Activated CD4-positive, alpha-beta T cell treated with anti-CD3 and anti-CD28 coated beads, Interleukin-2, amount 10 ng/mL, durations not matched to agents 7 days and 5 days (primary cell): ENCODE measurements around the gene RABL2B. TPM values are rescaled to one million over a fixed set of nuclear protein-coding genes. Genes with fewer than 3 reads are reported as not detected.

Experiments used
- CTCF ChIA-PET: fragments of 350-600 bp; sonication (Branson Sonifier 250); formaldehyde crosslinking; loops from one replicate; lab custom pipeline; 2021; ENCODE audit warnings: antibody characterized with exemption; lab: Charles Lee
- POLR2A ChIA-PET: fragments of 350-600 bp; sonication (Branson Sonifier 250); formaldehyde crosslinking; loops from one replicate; lab custom pipeline; 2021; ENCODE audit warnings: antibody characterized with exemption; lab: Charles Lee
- DNase-seq: peaks from one replicate; pipeline ENCODE4 v3.0.0-alpha.2; 2020
- H3K27ac Mint-ChIP-seq: one replicate; pipeline ENCODE4 v1.8.0; 2021; ENCODE audit warnings: mild to moderate bottlenecking, moderate library complexity, mixed read lengths
- H3K27me3 Mint-ChIP-seq: one replicate; pipeline ENCODE4 v1.8.0; 2021; ENCODE audit warnings: mixed read lengths
- H3K36me3 Mint-ChIP-seq: one replicate; pipeline ENCODE4 v1.8.0; 2021; ENCODE audit warnings: low read depth, mixed read lengths
- H3K4me1 Mint-ChIP-seq: one replicate; pipeline ENCODE4 v1.8.0; 2021; ENCODE audit warnings: mixed read lengths
- H3K4me3 Mint-ChIP-seq: one replicate; pipeline ENCODE4 v1.8.0; 2021; ENCODE audit warnings: mild to moderate bottlenecking, moderate library complexity, mixed read lengths
- H3K9me3 Mint-ChIP-seq: one replicate; pipeline ENCODE4 v1.8.0; 2021; ENCODE audit warnings: mixed read lengths
- total RNA-seq, 2 experiments: library from RNA; stranded (reverse); gene quantifications; one replicate each; pipeline ENCODE4 v1.2.3, GENCODE V29; 2021

The RABL2B gene
- total RNA-seq, 2 experiments from 2014 or later = 28.2 to 29.0 TPM

DNA sequence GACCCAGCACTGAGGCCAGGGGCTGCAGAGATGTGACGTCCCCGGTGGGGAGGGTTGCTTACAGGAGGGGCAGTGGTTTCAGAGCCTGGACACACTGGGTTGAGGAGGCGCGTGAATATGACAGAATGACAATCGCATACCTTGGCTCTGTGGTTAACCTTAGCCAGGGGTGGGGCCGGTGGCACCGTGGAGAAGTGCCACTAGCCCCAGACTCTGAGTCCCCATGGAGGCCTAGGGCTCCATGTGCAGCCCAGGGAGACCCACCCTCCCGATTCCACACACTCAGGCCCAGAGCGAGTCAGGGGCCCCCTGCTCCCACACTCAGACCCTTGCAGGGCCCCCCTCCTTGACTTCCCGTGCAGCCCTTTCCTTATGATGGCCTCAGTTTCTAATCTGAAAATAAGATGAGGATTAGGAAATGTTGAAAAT is 49.1 kb downstream of the RABL2B start:
- ChIA-PET CTCF (no interaction called here), POLR2A (no interaction called here)
- Mint-ChIP-seq H3K27ac (no peak overlapping the region), H3K4me1 (peaks cover 2% of the 10 kb centered on the region), H3K36me3 (no peaks in the 10 kb centered on the region), H3K9me3 (no peaks in the 10 kb centered on the region), H3K4me3 (no peak overlapping the region), H3K27me3 (no peaks in the 10 kb centered on the region)
- no peak for DNase-seq

DNA sequence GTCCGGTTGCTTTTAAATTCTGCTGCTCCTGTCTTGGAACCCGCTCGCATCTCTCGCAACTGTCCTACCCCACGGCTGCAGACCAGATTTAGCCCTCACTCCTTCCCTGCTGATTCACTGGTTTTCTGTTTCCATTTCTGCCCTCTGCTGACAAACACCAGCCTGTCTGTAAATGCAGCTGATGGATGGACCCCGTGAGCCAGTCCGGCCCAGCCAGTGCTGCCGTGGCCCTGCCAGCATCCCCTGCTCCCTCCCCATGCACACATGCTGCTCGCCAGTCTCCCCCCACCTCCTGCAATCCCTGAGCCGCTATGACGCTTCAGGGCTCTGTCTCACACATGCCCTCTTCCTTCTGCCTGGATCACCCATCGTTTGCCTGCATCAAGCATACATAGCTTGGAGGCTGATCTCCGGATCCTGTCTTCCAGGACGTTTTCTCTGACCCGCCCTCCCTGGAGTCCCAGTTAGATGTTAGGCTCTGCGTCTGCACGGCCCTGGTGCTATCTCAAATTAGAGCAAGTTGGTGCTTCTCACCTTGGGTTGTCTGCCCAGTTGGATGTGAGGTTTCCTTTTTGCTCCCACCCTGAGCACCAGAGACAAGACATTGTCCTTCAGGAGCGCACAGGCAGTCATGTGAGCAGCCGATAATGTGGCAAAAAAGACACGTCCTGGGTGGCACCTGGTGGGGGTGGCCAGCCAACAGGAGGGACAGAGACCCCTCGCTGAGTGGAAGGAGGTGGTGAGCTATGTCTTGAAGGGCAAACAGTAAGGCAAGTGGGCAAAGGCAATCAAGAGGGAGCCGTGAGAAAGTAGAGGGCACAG is 49.7 kb downstream of the RABL2B start:
- H3K27ac Mint-ChIP-seq = no peak overlapping the region
- H3K27me3 Mint-ChIP-seq = no peaks in the 10 kb centered on the region
- no peaks in the 10 kb centered on the region for H3K9me3 Mint-ChIP-seq
- ChIA-PET POLR2A (no interaction called here), CTCF (no interaction called here)
- peaks cover 2% of the 10 kb centered on the region for H3K4me1 Mint-ChIP-seq
- no peaks in the 10 kb centered on the region for H3K36me3 Mint-ChIP-seq
- DNase-seq = no peak
- H3K4me3 Mint-ChIP-seq = no peak overlapping the region

DNA sequence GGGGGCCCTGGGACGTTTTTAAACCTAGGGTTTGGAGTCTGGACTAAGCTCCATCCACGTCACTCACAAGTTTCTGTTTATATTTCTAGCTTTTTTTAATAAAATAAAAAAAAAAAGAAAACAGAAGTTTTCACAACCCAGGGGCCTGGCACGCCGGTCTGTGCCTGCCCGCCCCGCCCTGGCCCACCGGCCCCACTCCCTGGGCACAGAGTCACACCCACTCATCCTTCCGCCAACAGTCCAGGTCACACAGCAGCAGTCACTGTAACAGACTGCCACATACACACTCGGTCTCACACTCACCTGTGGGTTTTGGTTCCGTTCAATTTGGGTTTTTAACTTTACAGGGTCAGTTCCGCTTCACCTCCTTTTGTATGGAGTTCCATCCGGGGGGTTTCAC is 50.8 kb downstream of the RABL2B start:
- POLR2A ChIA-PET = no interaction called here
- DNase-seq = no peak
- H3K4me3 Mint-ChIP-seq = no peak overlapping the region
- no peaks in the 10 kb centered on the region for H3K9me3 Mint-ChIP-seq
- CTCF ChIA-PET = no interaction called here
- no peaks in the 10 kb centered on the region for H3K27me3 Mint-ChIP-seq
- H3K36me3 Mint-ChIP-seq = no peaks in the 10 kb centered on the region
- peaks cover 2% of the 10 kb centered on the region for H3K4me1 Mint-ChIP-seq
- no peak overlapping the region for H3K27ac Mint-ChIP-seq

DNA sequence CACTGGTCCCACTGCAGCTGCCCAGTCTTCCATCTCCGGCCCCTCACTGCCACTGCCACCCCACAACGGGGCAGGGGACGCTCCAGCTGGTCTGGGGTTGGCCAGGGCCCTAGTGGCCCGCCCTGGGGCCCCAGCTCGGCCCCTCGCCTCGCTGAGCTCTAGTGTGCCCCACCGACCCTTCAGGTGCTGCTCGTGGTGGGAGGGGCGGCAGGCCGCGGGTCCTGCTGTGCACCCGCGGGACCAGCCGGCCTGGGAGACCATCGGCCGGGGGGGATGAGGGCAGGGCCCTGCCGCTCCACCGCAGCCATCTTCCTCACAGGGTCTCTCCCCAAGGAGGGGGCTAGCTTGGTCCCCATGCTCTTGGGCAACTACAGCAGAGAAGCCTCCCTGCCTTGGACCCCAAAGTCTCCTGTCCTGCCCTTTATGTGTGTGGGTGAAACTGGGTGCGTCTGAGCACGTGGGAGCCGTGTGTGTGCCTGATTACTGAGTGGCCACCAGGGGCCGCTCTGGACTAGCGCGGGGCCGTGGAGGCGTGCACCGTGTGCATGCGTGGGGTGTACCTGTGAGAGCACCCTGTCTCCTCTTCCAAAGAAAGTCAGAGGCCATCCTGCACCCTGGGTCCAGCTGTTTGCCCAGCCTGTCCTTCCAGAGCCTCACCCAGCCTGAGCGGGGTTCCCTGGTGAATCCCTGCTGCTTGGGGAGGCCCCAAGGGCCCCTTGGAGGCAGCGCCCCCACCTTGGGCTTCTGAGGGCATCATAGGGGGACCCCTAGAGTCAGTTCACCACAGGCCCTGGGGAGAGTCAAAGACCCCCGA is 51.4 kb downstream of the RABL2B start:
- Mint-ChIP-seq H3K36me3 (no peaks in the 10 kb centered on the region), H3K9me3 (no peaks in the 10 kb centered on the region), H3K27ac (no peak overlapping the region), H3K27me3 (no peaks in the 10 kb centered on the region), H3K4me3 (no peak overlapping the region), H3K4me1 (peaks cover 2% of the 10 kb centered on the region)
- ChIA-PET CTCF (interaction anchor here (1.5 kb wide), 1 partner anchor 10 kb away, joined by 5 read pairs; no protein-coding TSS in a partner anchor), POLR2A (no interaction called here)
- peak; percentile 57 for DNase-seq

DNA sequence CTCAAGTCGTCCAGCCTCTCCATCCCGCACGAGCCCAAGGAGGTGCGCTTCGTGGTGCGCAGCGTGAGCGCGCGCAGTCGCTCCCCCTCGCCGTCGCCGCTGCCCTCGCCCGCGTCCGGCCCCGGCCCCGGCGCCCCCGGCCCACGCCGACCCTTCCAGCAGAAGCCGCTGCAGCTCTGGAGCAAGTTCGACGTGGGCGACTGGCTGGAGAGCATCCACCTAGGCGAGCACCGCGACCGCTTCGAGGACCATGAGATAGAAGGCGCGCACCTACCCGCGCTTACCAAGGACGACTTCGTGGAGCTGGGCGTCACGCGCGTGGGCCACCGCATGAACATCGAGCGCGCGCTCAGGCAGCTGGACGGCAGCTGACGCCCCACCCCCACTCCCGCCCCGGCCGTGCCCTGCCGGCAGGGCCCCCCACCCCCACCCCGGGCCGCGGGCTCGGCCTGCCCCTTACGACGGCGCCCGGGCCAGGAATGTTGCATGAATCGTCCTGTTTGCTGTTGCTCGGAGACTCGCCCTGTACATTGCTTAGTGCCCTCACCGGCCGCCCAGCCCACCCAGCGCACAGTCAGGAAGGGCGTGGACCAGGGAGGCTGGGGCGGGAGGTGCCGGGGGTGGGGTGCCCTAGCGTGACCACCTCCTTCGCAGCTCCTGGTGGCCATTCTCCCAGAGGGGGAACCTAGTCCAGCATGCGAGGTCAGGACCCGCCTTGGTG is 52.3 kb downstream of the RABL2B start:
- H3K27ac Mint-ChIP-seq = no peak overlapping the region
- no peak for DNase-seq
- ChIA-PET POLR2A (no interaction called here), CTCF (interaction anchor here (1.5 kb wide), 1 partner anchor 9 kb away, joined by 5 read pairs; no protein-coding TSS in a partner anchor)
- H3K9me3 Mint-ChIP-seq = no peaks in the 10 kb centered on the region
- peaks cover 2% of the 10 kb centered on the region for H3K4me1 Mint-ChIP-seq
- no peaks in the 10 kb centered on the region for H3K36me3 Mint-ChIP-seq
- no peak overlapping the region for H3K4me3 Mint-ChIP-seq
- no peaks in the 10 kb centered on the region for H3K27me3 Mint-ChIP-seq

DNA sequence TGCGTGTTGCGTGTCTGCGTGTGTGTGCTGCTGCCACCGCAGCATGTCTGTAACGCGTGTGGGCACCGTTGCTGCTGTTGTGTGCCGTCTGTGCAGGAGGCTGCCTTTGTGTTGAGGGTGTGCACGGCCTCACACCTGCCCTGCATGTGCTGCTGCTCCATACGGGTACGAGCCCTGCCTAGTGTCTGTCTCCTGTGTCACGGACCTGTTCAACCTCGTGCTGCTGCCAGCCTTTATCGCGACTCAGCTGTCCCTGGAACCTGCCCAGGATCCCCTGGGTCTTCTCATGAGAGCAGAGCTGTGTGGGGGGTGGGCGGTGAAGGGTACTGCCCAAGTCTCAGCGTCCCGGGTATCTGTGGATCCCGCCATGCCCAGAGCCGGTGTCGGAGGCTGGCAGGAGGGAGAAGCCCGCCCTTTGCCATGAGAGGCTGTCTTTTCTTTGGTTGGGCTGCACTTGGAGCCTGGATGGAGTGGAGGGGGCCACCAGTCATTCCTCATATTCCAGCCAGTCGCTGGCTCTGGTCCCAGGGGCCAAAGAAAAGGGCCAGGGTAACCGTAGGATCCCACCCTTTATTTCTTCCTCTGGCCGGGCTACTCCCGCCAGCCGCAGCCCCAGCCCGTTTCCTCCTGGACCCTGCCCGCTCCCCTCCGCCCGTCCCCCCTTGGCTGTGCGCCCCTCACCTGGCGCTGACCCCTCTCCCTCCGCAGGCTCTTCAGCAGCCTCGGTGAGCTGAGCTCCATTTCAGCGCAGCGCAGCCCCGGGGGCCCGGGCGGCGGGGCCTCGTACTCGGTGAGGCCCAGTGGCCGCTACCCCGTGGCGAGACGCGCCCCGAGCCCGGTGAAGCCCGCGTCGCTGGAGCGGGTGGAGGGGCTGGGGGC is 53.2 kb downstream of the RABL2B start:
- ChIA-PET POLR2A (interaction anchor here (0.5 kb wide), 1 partner anchor 93 kb away, joined by 3 read pairs; no protein-coding TSS in a partner anchor), CTCF (no interaction called here)
- H3K27me3 Mint-ChIP-seq = no peaks in the 10 kb centered on the region
- no peak for DNase-seq
- H3K36me3 Mint-ChIP-seq = no peaks in the 10 kb centered on the region
- H3K9me3 Mint-ChIP-seq = no peaks in the 10 kb centered on the region
- H3K27ac Mint-ChIP-seq = no peak overlapping the region
- no peak overlapping the region for H3K4me3 Mint-ChIP-seq
- peaks cover 2% of the 10 kb centered on the region for H3K4me1 Mint-ChIP-seq

DNA sequence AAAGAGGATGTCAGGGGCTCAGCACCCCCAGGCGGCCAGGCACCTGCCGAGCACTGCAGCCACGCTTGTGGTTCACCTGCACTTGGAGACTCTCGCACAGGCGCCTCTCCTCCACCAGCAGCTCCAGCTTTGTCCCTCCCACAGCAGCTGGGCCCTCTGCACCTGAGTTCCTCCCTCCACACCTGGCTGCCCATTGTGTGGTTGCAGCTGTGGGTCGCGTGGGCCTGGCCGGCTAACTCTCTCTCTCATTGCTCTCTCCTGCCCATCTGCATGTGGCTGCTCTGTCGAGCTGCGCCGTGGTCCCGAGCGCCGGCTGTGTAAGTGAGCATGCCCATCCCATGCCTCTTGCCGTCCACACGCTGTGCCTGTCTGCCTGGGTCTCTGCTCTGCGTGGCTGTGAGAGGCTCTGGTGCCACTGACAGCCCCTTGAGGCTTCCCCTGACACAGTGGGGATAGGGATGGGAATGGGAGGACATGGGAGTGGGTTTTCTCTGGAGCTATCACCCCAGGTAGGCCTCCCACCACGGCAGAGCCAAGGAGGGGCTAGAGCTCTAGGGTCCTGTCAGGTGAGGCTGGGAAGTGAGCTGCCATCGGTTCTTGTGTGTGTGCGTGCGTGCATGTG is 53.9 kb downstream of the RABL2B start:
- ChIA-PET CTCF (interaction anchor here (1.4 kb wide), 1 partner anchor 8 kb away, joined by 3 read pairs; no protein-coding TSS in a partner anchor), POLR2A (interaction anchor here (0.5 kb wide), 1 partner anchor 92 kb away, joined by 3 read pairs; no protein-coding TSS in a partner anchor)
- H3K27me3 Mint-ChIP-seq = no peaks in the 10 kb centered on the region
- no peak overlapping the region for H3K4me3 Mint-ChIP-seq
- DNase-seq = no peak
- no peaks in the 10 kb centered on the region for H3K36me3 Mint-ChIP-seq
- H3K27ac Mint-ChIP-seq = no peak overlapping the region
- no peaks in the 10 kb centered on the region for H3K9me3 Mint-ChIP-seq
- H3K4me1 Mint-ChIP-seq = peaks cover 2% of the 10 kb centered on the region

DNA sequence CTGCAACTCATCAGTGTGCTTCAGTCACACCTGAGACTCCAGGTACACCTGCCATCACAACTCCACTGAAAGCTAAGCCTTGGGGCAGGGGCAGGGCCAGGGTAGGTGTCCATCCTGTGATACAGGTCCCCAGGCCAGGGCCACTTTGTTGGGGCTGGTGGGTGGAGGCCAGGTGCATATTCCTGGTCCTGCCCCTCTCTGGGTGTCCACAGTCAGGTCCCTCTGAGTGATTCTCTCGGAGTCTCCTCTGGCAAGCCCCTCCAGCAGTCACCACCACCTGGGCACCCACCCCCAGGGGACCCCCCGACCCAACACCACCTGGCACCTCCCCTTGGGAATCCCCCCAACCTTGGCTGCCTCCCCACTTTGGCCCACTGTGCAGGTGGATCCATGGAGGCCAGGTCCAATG is 54.9 kb downstream of the RABL2B start:
- Mint-ChIP-seq H3K27ac (no peak overlapping the region), H3K4me3 (no peak overlapping the region), H3K27me3 (no peaks in the 10 kb centered on the region), H3K9me3 (no peaks in the 10 kb centered on the region), H3K36me3 (no peaks in the 10 kb centered on the region), H3K4me1 (peaks cover 2% of the 10 kb centered on the region)
- CTCF ChIA-PET = interaction anchor here (1.4 kb wide), 1 partner anchor 9 kb away, joined by 3 read pairs; no protein-coding TSS in a partner anchor
- POLR2A ChIA-PET = no interaction called here
- DNase-seq = no peak

DNA sequence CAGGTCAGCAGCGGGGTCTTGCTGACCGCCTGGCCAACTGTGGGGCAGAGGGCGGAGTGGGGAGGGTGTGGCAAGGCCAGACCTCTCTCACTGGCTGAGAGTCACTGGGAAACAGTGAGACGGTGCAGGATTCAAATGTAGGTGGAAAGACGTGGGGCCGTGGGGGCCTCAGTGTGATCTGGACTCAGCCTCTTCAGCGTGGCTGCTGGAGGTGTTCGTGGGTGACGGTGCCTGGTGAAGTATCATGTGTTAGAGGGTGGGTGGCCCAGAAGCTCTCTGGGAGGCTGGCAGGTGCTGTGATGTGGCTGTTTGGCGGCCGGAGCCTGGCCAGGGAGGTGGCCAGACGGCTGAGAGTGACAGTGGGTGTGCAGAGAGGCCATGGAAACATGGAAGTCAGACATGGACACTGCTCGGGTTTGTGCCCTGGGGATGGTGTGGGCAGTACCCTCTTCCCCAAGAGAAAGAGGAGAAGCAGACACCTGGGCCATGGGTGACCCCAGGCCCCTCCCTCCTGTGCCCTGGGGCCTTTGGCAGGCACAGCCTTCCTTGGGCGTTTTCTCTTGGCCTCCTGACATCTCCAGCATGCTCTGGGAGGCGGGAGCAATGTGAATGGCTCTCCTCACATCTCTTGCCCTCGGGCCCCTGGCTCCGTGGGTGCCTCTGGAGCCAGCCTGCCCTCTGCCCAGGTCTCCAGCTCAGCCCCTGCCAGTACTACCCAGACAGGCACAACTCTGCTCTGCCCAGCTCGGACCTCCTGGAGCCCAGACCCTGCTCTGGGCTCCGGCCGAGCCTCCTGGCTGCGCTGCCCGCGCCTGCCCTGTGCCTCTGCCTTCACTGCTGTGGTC is 55.5 kb downstream of the RABL2B start:
- no peak overlapping the region for H3K27ac Mint-ChIP-seq
- DNase-seq = no peak

DNA sequence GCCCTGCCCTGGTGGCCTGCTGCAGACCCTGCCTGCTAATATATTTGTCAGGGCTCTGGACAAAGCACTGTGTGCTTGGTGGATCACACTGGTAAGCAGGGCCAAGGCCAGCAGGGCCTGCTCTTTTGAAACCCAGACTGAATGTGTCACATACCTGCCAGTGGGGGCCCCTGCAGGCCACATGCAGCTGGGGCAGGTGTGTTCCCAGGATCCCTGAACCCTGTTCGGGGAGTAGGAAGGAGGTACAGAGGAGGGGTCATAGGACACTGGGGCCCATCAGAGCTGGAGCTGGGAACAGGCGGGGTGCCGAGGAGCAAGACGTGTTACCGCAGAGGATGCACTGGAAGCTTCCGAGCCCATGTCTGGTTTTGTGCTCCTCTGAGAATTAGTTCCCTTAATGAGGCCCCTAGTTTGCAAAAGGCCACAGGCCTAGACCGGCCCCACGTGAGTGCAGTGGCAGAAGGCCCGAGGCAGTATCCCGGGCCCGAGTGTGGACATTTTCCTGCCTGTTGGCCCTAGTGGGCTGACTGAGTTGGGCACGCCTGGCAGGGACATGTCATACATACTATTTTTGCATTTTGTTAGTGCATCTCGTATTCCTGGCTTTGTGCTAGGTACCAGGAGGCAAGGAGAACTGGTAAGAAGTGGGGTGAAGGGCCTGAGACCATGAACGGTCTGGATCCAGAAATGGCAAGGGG is 56.6 kb downstream of the RABL2B start:
- Mint-ChIP-seq H3K36me3 (no peaks in the 10 kb centered on the region), H3K9me3 (no peaks in the 10 kb centered on the region), H3K4me1 (no peaks in the 10 kb centered on the region), H3K27me3 (no peaks in the 10 kb centered on the region), H3K27ac (no peak overlapping the region), H3K4me3 (no peak overlapping the region)
- no peak for DNase-seq
- ChIA-PET CTCF (no interaction called here), POLR2A (no interaction called here)

More for the DNA sequence above, 55.5 kb downstream of the RABL2B start:
- Mint-ChIP-seq H3K36me3 (no peaks in the 10 kb centered on the region), H3K4me3 (no peak overlapping the region), H3K9me3 (no peaks in the 10 kb centered on the region), H3K27me3 (no peaks in the 10 kb centered on the region), H3K4me1 (peaks cover 2% of the 10 kb centered on the region)
- ChIA-PET CTCF (no interaction called here), POLR2A (no interaction called here)
